Adrenal gland (tissue), 5 donors: ENCODE results near the gene HIPK2.

Experiments
- POLR2A ChIP-seq, 2 donors: fragments of 450-650 bp; IDR thresholded peaks; one replicate each; pipeline ENCODE4 v1.6.1; 2017; ENCODE audit warnings: antibody characterized with exemption in 2 of 2, mild to moderate bottlenecking in 2 of 2, moderate library complexity in 1 of 2
- TF ChIP-seq, protein P1 (sequence below), 6 experiments: fragments of 450-650 bp in 4 of 6; fragments of 200-600 bp in 2 of 6; sonication (generic) in 1 of 6; IDR thresholded peaks; 1 replicate in 5 of 6; 2 replicates in 1 of 6; pipeline versions ENCODE4 v1.5.1 to v1.8.0; 2016 to 2021; ENCODE audit warnings: antibody characterized with exemption in 6 of 6, mild to moderate bottlenecking in 2 of 6, moderate library complexity in 1 of 6
- donor health status: DM: no; HTN: no; CAD: no.

DNA sequence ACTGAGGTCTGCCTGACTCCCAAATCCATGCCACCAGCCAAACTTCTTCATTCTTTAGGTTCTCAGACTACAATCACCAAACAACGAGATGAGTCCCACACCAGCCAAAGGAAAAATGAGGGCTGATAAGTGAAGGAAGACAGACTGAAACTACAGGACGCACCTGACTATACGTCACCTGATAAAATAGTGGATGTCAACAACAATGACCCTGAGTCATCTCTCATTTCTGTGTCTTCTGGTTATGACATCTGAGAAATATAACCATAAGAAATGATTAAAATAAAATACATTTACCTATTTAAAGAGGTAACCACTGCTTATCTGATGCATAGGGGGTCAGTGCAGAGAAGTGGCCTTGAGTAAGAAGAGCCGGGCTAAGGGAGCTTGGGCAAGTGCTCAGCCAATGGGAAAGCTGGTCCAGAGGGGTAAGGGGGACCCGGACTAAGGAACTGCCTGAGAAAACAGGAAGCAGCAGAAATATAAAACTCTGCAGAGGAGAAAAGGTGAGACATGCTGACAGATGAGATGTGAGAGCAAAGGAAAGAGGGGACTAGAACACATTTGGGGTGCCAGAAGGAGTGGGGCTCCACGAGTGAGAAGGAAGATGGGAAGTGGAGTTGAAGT, 51.8 kb downstream of the HIPK2 start:
- TF ChIP-seq, protein P1, sequence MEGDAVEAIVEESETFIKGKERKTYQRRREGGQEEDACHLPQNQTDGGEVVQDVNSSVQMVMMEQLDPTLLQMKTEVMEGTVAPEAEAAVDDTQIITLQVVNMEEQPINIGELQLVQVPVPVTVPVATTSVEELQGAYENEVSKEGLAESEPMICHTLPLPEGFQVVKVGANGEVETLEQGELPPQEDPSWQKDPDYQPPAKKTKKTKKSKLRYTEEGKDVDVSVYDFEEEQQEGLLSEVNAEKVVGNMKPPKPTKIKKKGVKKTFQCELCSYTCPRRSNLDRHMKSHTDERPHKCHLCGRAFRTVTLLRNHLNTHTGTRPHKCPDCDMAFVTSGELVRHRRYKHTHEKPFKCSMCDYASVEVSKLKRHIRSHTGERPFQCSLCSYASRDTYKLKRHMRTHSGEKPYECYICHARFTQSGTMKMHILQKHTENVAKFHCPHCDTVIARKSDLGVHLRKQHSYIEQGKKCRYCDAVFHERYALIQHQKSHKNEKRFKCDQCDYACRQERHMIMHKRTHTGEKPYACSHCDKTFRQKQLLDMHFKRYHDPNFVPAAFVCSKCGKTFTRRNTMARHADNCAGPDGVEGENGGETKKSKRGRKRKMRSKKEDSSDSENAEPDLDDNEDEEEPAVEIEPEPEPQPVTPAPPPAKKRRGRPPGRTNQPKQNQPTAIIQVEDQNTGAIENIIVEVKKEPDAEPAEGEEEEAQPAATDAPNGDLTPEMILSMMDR (IDR thresholded peaks at IDR 0.05), result no peak
- TF ChIP-seq POLR2A (IDR thresholded peaks at IDR 0.05), result no peak
